Measurements from ENCODE around the gene RNF144B. TPM values are rescaled to one million over a fixed set of nuclear protein-coding genes. Genes with fewer than 3 reads are reported as not detected.

RNF144B gene
- total and polyA plus RNA-seq, 2 experiments from 2014 or later, result 4.2 to 9.0 TPM

DNA sequence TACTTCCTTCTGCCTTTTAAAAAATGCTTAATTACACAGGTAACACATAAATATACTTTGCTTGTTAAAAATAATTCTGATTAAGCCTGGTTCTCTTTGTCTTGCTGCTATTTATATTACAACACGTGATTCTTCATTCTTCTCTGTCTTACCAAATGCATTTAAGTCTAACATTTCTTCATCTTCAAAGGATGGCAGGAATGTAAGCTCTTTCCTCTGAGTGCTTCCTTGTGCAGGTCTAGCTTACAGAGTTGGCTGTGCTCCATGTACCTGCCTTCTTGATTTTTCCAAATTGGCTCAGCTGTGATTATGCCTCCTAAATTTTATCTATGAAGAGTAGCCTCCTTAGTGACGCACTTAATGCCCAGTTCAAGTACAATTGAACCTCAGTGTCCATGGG lies 44.4 kb downstream of the RNF144B start:
- Mint-ChIP-seq H3K27ac (no peak overlapping the region), H3K27me3 (ENCODE audit: insufficient read depth, low read depth, poor library complexity) (peaks cover 4% of the 10 kb centered on the region), H3K9me3 (no peaks in the 10 kb centered on the region), H3K36me3 (ENCODE audit: low read depth) (no peaks in the 10 kb centered on the region), H3K4me1 (peaks cover 6% of the 10 kb centered on the region; the same call in 1 of the 3 replicates), H3K4me3 (no peak overlapping the region)
- Histone ChIP-seq H2AFZ (no peak overlapping the region), H3K4me2 (no peak overlapping the region), H3K79me2 (replicated peaks; ENCODE audit: insufficient read depth) (no peaks in the 10 kb centered on the region), H3K36me3 (ENCODE audit: insufficient read depth) (no peaks in the 10 kb centered on the region), H4K20me1 (replicated peaks; ENCODE audit: insufficient read depth) (no peaks in the 10 kb centered on the region), H3K27me3 (ENCODE audit: insufficient read depth) (no peaks in the 10 kb centered on the region), H3K4me3 (no peak overlapping the region), H3K9me2 (ENCODE audit: insufficient read depth) (no peaks in the 10 kb centered on the region), H3K27ac (ENCODE audit: low read depth) (no peak overlapping the region), H3F3A (replicated peaks; ENCODE audit: low read depth) (no peaks in the 10 kb centered on the region), H3K4me1 (ENCODE audit: insufficient read depth) (no peaks in the 10 kb centered on the region)
- DNase-seq (ENCODE audit: low spot score) (no peak), ATAC-seq (no peak)
- TF ChIP-seq ZNF114 (CRISPR knock-in tag; IDR thresholded peaks at IDR 0.05) (no peak), CREB1 (CRISPR knock-in tag; IDR thresholded peaks at IDR 0.05; ENCODE audit: low read depth) (no peak), JUNB (IDR thresholded peaks at IDR 0.05; ENCODE audit: unreplicated experiment) (no peak), STAT1 (IDR thresholded peaks at IDR 0.05; ENCODE audit: unreplicated experiment) (no peak), EZH2 (IDR thresholded peaks at IDR 0.05; ENCODE audit: low read depth, unreplicated experiment) (no peak), EZH2phosphoT487 (IDR thresholded peaks at IDR 0.05; ENCODE audit: unreplicated experiment) (no peak), ZNF331 (CRISPR knock-in tag; IDR thresholded peaks at IDR 0.05; ENCODE audit: low read depth) (no peak)
- TF ChIP-seq, protein P1, sequence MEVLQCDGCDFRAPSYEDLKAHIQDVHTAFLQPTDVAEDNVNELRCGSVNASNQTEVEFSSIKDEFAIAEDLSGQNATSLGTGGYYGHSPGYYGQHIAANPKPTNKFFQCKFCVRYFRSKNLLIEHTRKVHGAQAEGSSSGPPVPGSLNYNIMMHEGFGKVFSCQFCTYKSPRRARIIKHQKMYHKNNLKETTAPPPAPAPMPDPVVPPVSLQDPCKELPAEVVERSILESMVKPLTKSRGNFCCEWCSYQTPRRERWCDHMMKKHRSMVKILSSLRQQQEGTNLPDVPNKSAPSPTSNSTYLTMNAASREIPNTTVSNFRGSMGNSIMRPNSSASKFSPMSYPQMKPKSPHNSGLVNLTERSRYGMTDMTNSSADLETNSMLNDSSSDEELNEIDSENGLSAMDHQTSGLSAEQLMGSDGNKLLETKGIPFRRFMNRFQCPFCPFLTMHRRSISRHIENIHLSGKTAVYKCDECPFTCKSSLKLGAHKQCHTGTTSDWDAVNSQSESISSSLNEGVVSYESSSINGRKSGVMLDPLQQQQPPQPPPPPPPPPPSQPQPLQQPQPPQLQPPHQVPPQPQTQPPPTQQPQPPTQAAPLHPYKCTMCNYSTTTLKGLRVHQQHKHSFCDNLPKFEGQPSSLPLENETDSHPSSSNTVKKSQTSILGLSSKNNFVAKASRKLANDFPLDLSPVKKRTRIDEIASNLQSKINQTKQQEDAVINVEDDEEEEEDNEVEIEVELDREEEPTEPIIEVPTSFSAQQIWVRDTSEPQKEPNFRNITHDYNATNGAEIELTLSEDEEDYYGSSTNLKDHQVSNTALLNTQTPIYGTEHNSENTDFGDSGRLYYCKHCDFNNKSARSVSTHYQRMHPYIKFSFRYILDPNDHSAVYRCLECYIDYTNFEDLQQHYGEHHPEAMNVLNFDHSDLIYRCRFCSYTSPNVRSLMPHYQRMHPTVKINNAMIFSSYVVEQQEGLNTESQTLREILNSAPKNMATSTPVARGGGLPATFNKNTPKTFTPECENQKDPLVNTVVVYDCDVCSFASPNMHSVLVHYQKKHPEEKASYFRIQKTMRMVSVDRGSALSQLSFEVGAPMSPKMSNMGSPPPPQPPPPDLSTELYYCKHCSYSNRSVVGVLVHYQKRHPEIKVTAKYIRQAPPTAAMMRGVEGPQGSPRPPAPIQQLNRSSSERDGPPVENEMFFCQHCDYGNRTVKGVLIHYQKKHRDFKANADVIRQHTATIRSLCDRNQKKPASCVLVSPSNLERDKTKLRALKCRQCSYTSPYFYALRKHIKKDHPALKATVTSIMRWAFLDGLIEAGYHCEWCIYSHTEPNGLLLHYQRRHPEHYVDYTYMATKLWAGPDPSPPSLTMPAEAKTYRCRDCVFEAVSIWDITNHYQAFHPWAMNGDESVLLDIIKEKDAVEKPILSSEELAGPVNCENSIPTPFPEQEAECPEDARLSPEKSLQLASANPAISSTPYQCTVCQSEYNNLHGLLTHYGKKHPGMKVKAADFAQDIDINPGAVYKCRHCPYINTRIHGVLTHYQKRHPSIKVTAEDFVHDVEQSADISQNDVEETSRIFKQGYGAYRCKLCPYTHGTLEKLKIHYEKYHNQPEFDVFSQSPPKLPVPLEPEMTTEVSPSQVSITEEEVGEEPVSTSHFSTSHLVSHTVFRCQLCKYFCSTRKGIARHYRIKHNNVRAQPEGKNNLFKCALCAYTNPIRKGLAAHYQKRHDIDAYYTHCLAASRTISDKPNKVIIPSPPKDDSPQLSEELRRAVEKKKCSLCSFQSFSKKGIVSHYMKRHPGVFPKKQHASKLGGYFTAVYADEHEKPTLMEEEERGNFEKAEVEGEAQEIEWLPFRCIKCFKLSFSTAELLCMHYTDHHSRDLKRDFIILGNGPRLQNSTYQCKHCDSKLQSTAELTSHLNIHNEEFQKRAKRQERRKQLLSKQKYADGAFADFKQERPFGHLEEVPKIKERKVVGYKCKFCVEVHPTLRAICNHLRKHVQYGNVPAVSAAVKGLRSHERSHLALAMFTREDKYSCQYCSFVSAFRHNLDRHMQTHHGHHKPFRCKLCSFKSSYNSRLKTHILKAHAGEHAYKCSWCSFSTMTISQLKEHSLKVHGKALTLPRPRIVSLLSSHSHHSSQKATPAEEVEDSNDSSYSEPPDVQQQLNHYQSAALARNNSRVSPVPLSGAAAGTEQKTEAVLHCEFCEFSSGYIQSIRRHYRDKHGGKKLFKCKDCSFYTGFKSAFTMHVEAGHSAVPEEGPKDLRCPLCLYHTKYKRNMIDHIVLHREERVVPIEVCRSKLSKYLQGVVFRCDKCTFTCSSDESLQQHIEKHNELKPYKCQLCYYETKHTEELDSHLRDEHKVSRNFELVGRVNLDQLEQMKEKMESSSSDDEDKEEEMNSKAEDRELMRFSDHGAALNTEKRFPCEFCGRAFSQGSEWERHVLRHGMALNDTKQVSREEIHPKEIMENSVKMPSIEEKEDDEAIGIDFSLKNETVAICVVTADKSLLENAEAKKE (CRISPR knock-in tag; IDR thresholded peaks at IDR 0.05), result no peak
- TF ChIP-seq, protein P2, sequence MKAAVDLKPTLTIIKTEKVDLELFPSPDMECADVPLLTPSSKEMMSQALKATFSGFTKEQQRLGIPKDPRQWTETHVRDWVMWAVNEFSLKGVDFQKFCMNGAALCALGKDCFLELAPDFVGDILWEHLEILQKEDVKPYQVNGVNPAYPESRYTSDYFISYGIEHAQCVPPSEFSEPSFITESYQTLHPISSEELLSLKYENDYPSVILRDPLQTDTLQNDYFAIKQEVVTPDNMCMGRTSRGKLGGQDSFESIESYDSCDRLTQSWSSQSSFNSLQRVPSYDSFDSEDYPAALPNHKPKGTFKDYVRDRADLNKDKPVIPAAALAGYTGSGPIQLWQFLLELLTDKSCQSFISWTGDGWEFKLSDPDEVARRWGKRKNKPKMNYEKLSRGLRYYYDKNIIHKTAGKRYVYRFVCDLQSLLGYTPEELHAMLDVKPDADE (IDR thresholded peaks at IDR 0.05), result no peak
